ENCODE data around the gene LHFPL3.

- TF ChIP-seq CTCF (IDR thresholded peaks at IDR 0.05; ENCODE audit: poor library complexity, severe bottlenecking) (no peak), EP300 (conservative IDR thresholded peaks at IDR 0.05; ENCODE audit: poor library complexity, severe bottlenecking) (no peak), RAD21 (conservative IDR thresholded peaks at IDR 0.05) (no peak), EZH2 (IDR thresholded peaks at IDR 0.05; ENCODE audit: borderline replicate concordance, insufficient read depth, low read length, poor library complexity, severe bottlenecking) (no peak), TAF1 (IDR thresholded peaks at IDR 0.05; ENCODE audit: low read depth) (no peak), REST (IDR thresholded peaks at IDR 0.05; ENCODE audit: borderline replicate concordance) (no peak), SMC3 (conservative IDR thresholded peaks at IDR 0.05; ENCODE audit: poor library complexity) (no peak), MXI1 (conservative IDR thresholded peaks at IDR 0.05; ENCODE audit: poor library complexity, severe bottlenecking) (no peak), POLR2AphosphoS5 (IDR thresholded peaks at IDR 0.05) (no peak)
Measured at GRCh38 chr7:104933022-104933421, 604.6 kb downstream of the LHFPL3 start.
